ENCODE measurements around the gene RABL2A.
A peak's percentile ranks its signal among the peaks of the same experiment; 100 is the strongest.
"Not testable (repeated sequence)": the region's sequence is repeated elsewhere in the genome, so short reads cannot be mapped to it uniquely, and the experiment has no call there.

RABL2A gene

GRCh38 chr2:113626616-113627330, at the start of gene RABL2A:
TSS of gene RABL2A (plus strand) at chr2:113627266. CDS start at chr2:113628607, 1,341 bp downstream.
- peak; percentile 44 to 73 for DNase-seq (ENCODE audit: extremely low read depth in 1 of 2, low read depth in 1 of 2)

- DNase-seq (ENCODE audit: extremely low read depth in 1 of 2, low read depth in 1 of 2) = not testable (repeated sequence)
Observed at GRCh38 chr2:113578508-113578907, 48.6 kb upstream of the RABL2A start.

GRCh38 chr2:113582473-113582872, 44.6 kb upstream of the RABL2A start:
- not testable (repeated sequence) for DNase-seq (ENCODE audit: extremely low read depth in 1 of 2, low read depth in 1 of 2)

- peak; percentile 36 to 69 for DNase-seq (ENCODE audit: extremely low read depth in 1 of 2, low read depth in 1 of 2)
Observed at GRCh38 chr2:113583521-113584225, 43.4 kb upstream of the RABL2A start.

GRCh38 chr2:113584311-113585092, 42.6 kb upstream of the RABL2A start:
- not testable (repeated sequence) for DNase-seq (ENCODE audit: extremely low read depth in 1 of 2, low read depth in 1 of 2)

GRCh38 chr2:113587201-113587600, 39.9 kb upstream of the RABL2A start:
- DNase-seq (ENCODE audit: extremely low read depth in 1 of 2, low read depth in 1 of 2) = peak in 1 of 2 donors; percentile 45

- DNase-seq (ENCODE audit: extremely low read depth in 1 of 2, low read depth in 1 of 2) = not testable (repeated sequence)
Observed at GRCh38 chr2:113589591-113589990, 37.5 kb upstream of the RABL2A start.

GRCh38 chr2:113591926-113592325, 35.1 kb upstream of the RABL2A start:
- not testable (repeated sequence) for DNase-seq (ENCODE audit: extremely low read depth in 1 of 2, low read depth in 1 of 2)

GRCh38 chr2:113593280-113593679, 33.8 kb upstream of the RABL2A start:
- DNase-seq (ENCODE audit: extremely low read depth in 1 of 2, low read depth in 1 of 2) = not testable (repeated sequence)

GRCh38 chr2:113595725-113596124, 31.3 kb upstream of the RABL2A start:
- DNase-seq (ENCODE audit: extremely low read depth in 1 of 2, low read depth in 1 of 2) = not testable (repeated sequence)

GRCh38 chr2:113597164-113597563, 29.9 kb upstream of the RABL2A start:
- DNase-seq (ENCODE audit: extremely low read depth in 1 of 2, low read depth in 1 of 2) = not testable (repeated sequence)

GRCh38 chr2:113597572-113597971, 29.5 kb upstream of the RABL2A start:
- DNase-seq (ENCODE audit: extremely low read depth in 1 of 2, low read depth in 1 of 2) = not testable (repeated sequence)

- not testable (repeated sequence) for DNase-seq (ENCODE audit: extremely low read depth in 1 of 2, low read depth in 1 of 2)
Observed at GRCh38 chr2:113598180-113598579, 28.9 kb upstream of the RABL2A start.

- not testable (repeated sequence) for DNase-seq (ENCODE audit: extremely low read depth in 1 of 2, low read depth in 1 of 2)
Observed at GRCh38 chr2:113598738-113599137, 28.3 kb upstream of the RABL2A start.

GRCh38 chr2:113599208-113599607, 27.9 kb upstream of the RABL2A start:
- not testable (repeated sequence) for DNase-seq (ENCODE audit: extremely low read depth in 1 of 2, low read depth in 1 of 2)

- DNase-seq (ENCODE audit: extremely low read depth in 1 of 2, low read depth in 1 of 2) = not testable (repeated sequence)
Observed at GRCh38 chr2:113602040-113602769, 24.9 kb upstream of the RABL2A start.

- no peak for DNase-seq (ENCODE audit: extremely low read depth in 1 of 2, low read depth in 1 of 2)
Observed at GRCh38 chr2:113602869-113603466, 24.1 kb upstream of the RABL2A start.

GRCh38 chr2:113603467-113604084, 23.5 kb upstream of the RABL2A start:
- peak; percentile 60 to 81 for DNase-seq (ENCODE audit: extremely low read depth in 1 of 2, low read depth in 1 of 2)

GRCh38 chr2:113604085-113604477, 23.0 kb upstream of the RABL2A start:
- DNase-seq (ENCODE audit: extremely low read depth in 1 of 2, low read depth in 1 of 2) = peak; percentile 78 to 79

- DNase-seq (ENCODE audit: extremely low read depth in 1 of 2, low read depth in 1 of 2) = not testable (repeated sequence)
Observed at GRCh38 chr2:113604661-113605060, 22.4 kb upstream of the RABL2A start.
